SW480 (cell line): Measurements from ENCODE around the gene ACSF3.
"Not testable (repeated sequence)": the region's sequence is repeated elsewhere in the genome, so short reads cannot be mapped to it uniquely, and the experiment has no call there.

ENCODE experiments used
- DNase-seq: peaks from one replicate; pipeline ENCODE4 v3.0.0-alpha.2; 2016; ENCODE audit warnings: low spot score

ACSF3 gene

DNA sequence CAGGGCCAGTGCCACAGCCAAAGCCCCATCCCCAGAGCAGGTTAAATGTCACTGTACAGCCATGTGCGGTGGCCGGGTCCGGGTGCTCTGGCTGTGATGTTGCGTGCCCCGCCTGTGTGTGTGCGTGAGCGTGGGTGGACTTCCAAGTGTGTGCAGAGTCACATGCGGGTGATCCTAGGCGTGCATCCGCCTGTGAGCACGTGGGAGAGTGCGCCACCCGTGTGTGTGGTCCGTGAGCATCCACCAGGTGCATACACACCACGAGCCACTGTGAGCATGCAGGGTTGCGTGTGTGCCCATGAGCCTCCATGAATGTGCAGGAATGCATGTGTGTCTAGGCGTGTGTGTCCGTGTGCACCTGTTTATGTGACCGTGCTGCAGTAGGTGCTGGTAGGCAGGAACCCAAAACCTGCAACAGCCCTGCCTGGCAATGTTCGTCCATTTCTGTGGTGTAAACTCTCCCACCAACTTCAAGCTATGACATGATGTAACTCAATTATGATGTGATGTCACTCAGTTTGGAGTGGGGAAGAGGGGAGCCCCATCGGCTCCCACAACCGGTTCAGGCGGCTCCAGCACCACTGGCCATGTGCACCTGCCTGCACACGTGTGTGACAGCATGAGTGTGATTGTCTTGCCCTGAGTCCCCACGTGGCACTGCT is 37.6 kb upstream of the ACSF3 start:
- no peak for DNase-seq

DNA sequence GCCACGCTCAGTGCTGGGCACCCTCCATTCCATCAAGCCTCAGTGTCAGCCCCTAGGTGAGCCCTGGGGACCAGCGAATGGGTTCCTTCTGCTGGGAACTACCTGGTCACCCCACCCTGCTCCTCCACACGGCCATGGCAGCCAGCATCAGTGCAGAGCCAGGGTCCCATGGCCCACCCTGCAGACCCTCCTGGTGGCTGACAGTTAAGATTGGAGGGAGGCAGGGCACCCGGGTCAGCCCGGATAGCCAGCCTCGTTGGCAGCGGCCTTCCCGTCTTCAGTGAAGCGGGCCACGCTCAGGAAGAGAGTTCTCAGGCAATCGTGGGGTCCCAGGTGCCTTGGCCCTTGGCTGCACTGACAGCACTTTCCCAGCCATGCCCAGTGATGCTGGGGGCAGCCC is 37.1 kb upstream of the ACSF3 start:
- DNase-seq = no peak

DNA sequence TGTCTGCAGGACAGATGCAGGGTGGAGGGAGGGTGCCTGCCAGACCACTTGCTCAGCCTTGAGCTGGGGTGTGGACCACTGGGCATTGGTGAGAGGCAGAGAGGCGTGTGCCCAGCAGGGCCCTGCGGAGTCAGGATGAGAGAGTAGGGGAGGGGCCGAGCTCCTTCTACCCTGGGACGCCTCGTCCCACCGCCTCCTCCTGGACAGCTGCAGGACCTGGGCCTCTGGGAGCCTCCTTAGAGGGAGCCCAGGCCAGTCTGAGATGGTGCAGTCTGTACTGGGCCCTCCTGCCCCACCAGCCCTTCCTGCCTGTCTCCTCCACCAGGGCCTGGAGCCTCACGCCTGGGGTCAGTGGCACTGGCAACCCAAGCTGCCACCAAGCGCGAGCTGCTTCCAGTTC is 35.9 kb upstream of the ACSF3 start:
- DNase-seq = no peak

DNA sequence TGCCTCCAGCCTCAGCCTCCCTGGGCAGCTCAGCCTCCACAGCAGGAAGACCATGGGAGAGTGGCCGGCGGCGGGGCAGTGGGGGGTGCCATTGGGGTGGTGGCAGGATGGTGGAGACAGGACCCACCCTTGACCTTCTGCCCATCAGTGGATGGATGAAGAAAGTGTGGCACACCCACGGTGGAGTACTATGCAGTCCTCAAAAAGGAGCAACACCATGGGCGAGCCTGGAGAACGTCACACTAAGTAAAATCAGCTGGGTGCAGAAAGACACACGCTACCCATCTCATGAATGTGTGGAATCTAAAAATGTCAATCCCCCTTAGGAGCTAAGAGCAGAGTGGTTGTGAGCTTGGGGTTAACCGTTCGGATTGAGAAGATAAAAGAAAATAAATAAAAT is 34.8 kb upstream of the ACSF3 start:
- DNase-seq = no peak

DNA sequence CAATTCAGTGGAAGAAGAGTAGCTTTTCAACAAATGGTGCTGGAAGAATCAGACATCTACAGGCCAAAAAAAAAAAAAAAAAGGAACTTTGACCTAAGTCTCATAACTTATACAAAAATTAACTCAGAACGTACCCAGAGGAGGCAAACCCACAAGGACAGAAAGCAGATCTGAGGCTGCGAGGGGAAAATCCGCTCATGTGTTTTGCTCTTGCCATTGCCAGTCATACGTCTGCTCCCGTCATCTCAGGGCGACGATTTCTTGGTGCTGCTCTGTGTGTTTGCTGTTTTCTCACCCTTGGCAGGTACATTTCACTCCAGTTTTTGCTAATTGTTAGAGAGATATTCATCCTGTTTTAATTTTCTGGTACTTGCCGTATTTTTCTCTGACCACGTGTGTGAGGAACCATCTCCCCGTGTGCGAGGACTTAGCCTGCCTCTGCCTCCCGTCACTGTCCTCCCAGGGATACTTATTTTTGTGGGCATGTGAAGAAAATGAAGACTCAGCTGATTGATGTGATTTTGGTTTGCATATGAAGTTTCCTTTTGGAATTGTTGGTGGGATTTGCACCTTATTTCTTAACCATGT is 33.4 kb upstream of the ACSF3 start:
- DNase-seq = no peak

DNA sequence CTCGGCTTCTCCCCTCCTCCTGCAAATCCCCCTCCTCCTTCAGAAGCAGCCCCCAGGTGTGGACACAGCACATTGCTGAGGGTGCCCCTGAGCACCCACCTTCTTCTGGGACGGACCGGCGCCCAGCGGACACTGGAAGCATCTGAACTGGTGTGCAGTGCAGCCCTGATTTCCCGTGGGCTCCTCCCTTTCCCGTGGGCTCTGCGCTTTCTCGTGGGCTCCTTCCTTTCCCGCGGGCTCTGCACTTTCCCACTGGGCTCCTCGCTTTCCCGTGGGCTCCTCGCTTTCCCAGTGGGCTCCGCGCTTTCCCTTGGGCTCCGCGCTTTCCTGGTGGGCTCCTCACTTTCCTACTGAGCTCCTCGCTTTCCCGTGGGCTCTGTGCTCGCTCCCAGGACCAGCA is 32.6 kb upstream of the ACSF3 start:
- no peak for DNase-seq

DNA sequence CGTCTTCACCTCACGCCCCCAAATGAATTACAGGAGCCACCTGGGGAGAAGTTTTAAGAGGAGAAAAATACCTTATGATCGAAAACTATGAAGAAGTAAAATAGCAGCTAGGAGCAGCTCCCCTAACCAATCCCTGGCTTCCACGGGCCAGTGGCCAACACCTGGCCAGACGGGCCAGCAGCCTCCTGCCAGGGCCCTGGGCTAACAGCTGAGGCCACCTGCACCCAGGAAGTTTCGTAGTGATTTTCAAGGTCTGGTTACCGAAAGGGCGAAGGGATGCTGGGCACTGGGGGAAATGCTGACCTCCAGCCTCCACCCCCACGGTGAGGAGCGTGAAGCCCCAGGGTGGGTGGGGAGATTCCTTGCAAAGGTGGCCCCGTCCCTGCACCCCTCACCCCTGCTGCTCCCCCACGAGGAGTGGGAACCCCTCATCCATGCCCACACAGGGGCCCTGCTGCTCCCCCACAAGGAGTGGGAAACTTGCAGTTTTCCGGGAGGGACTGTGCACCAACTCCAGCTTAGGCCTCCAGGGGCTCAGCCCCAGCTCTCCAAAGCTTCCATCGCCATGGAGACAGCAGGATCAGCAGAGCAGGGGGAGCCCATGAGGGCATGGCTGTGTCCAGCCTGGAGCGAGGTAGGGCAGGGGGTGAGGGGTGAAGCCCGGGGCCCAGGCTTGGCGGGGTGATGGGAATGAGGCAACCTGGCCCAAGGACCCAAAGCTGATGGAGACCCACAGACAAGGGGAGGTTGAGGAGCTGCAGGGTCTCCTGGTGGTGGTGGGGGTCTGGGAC is 31.9 kb upstream of the ACSF3 start:
- no peak for DNase-seq

DNA sequence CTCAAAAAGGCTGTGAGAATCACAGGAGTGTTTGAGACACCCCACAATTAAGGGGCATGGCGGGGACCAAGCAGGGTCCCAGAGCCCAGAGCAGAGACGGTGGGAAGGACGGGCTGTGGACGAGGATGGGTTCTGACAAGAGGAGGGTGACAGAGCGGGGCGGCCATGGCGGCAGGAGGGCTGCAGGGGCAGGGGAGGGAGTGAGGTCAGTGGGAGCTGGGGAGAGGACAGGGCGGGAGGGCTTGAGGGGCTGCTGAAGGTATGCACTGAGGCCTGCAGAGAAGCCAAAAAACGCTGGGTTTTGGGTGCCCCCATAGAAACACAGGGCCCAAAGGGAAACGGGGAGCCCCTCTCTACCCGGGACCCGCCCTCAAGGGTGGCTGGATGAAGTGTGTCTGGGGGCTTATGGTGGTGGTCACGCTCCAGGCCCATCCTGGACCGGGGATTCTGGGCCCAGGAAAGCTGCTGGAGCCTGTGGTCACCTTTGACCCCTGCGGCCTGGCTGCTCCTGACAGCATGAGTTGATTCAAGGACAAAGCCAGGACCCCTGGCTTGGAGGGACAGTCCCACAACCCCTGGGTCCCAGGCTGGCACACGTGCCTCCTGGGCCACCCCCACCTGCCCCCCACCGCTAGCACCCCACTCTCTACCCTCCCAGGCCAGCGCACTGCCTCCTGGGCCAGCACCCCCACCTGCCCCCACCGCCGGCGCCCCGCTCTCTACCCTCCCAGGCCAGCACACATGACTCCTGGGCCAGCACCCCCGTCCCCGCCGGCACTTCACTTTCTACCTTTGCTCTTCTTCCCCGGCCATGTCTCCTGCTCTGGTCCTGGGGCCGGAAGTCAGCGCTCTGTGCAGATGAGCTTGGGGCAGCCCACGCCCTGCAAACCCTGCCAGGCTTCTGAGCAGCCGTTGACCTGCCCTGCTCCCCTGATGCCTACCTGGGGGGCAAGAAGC is 31.0 kb upstream of the ACSF3 start:
- DNase-seq = no peak

DNA sequence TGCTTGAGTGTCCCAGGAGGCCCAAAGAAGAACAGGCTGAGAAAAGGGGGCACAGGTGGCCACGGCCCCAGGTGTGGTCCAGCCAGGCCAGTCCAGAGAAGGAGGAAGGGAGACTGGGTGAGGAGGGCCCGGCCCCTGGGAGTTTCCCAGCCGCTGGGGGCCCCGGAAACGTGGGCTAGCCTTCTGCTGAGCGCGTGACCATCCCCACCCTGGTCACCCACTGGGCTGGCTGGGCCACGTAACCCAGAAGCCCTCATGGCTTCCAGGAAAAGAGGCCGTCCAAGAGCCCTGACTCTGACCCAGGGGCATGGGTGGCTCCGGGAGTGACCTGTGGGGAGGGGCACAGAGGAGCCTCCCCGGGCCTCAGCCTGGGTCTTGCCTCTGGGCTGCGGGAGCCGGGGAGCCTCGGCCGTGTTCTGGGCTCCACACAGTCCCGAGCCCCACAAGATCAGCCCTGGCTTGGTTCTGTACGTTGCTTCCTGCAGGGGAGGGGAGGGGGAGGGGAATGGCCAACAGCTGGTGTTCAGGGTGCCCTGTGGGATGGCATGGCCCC is 29.8 kb upstream of the ACSF3 start:
- DNase-seq = no peak

DNA sequence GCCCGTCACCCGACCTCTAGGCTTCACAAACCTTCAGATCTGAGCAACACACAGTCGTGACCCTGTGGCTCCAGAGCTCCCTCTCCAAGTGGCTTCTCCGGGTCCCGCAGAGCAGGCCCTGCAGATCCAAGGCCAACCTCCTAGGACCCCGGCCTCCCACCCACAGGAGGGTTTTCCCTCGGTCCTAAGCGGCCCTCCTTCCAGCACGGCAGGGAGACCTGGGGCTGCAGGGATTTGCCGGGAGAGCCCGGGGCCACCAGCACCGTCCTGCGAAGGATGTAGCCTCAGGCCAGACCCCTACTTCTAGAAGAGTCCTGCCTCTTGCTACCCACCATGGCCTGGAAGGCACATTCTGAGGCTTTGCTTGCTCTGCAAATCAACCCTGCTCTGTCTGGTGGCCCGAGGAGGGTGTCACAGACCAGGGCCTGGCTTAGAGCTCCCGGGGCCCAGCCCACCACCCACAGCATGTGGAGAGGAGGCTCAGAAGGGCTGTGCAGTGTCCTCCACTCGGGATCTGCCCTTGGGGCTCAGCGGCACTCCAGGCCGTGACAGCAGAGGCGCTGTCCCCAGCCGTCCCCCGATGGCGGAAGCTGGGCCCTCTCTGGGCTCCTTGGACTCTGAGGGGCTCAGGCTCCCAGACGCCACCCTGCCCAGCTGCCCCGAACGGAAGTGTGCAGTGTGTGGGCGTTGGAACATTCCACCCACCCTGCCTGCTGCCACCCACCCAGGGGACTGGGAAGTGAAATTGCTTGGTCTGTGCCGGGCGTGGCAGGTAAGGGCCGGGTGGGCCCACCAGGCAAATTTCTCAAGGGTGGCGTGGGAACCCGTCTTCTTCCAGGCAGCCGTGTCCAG is 28.8 kb upstream of the ACSF3 start:
- DNase-seq = no peak

DNA sequence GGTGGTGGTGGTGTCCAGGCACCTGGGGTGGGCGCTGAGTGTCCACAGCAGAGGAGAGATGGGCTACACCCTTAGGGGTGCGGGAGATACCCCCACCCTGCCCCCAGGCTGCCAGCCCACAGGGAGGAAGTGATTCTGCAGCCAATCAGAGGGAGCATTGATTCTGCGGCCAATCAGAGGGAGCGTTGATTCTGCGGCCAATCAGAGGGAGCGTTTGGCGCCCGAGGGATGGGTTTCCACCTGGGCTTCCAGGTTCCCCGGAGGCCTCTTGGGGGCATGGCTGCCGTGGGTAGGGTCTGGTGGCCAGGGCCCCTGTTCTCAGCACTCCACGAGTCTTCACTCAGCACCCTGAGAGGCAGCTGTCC is 28.2 kb upstream of the ACSF3 start:
- DNase-seq = no peak

DNA sequence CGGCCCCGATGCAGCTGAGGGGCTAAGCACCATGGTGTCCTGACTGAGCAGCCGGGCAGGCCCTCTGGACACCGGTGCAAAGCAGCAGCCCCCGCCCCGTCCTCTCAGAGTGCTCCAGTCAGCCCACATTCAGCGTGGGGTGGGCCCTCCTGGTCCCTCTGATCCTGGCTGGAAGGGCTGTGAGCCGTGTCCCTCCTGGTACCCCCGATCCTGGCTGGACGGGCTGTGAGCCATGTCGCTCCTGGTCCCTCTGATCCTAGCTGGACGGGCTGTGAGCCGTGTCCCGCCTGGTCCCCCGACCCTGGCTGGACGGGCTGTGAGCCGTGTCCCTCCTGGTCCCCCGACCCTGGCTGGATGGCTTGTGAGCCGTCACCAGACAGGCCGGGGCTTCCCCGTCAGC is 26.9 kb upstream of the ACSF3 start:
- DNase-seq = no peak

DNA sequence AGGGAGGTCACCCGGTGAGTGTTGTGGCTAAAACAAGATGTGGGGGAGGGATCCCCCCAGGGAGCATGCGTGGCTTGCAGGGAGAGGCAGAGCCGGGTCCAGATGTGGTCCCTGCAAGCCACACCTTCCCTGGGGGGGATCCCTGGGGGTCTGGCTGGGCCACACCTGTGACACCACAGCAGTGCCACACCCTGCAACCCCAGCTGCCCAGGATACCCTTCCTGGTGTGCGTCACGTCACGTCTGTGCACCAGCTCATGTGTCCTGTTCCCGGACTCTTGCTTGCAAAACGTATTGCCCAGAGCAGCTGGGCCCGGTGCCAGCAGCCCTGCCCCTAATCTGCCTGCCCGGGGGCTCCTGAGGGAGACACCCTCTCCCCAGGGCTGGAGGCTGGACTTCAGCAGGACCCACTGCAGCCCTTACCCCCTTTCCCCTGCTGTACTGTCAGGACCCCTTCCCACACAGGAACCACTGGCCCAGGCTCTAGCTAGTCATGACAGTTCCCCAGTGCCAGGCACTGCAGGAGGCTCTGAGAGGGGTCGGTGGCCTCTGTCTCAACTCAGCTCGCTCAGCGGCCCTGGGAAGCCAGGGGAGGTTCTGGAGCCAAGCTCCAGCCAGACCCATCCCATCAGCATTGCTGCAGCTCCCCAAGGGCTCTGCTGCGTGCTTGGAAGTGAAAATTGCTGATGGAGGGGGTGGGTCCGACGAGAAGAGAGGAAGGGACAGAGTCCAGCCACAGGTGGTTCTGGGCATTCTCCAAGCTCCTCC is 25.8 kb upstream of the ACSF3 start:
- no peak for DNase-seq

DNA sequence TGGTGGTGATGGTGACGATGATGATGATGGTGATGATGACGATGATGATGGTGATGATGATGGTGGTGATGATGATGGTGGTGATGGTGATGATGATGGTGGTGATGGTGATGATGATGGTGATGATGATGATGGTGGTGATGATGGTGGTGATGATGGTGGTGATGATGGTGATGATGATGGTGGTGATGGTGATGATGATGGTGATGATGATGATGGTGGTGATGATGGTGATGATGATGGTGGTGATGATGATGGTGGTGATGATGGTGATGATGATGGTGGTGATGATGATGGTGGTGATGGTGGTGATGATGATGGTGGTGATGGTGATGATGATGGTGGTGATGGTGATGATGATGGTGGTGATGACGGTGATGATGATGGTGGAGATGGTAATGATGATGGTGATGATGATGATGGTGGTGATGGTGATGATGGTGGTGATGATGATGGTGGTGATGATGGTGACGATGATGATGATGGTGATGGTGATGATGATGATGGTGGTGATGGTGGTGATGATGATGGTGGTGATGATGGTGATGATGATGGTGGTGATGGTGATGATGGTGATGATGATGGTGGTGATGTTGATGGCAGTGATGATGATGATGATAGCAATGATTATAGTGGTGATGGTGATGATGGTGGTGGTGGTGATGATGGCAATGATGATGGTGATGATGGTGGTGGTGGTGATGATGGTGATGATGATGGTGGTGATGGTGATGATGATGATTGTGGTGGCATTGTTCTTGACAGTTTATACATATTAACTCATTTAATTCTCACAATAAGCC is 24.6 kb upstream of the ACSF3 start:
- not testable (repeated sequence) for DNase-seq

DNA sequence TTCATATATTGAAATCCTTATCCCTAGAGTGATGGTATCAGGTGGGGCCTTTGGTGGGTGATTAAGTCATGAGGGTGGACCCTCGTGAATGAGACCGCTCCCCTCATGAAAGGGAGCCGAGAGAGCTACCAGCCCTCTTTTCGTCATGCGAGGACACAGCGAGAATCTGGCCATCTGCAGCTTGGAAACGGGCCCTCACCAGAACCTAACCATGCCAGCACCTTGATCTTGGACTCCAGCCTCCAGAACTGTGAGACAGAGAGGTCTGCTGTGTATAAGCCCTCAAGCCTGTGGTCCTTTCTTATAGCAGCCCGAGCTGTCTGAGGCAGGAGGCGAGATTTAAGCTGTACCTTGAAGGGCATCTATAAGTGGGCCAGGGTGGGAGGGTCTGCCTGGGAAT is 23.7 kb upstream of the ACSF3 start:
- DNase-seq = no peak

DNA sequence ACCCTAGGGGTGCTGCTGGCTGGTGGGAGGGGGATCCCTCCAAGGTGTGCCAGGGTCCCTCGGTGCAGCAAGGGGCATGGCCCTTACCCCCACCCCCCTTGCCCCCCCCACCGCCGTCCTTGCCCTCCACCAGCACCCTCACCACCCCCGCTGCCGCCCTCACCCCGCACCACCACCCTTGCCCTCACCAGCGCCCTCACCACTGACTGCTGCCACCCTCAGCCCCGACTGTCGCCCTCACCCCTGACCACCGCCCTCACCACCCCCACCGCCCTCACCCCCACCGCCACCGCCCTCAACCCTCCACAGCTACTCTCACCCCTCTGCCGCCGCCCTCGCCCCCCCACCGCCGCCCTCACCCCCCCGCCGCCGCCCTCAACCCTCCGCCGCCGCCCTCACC is 23.1 kb upstream of the ACSF3 start:
- no peak for DNase-seq

DNA sequence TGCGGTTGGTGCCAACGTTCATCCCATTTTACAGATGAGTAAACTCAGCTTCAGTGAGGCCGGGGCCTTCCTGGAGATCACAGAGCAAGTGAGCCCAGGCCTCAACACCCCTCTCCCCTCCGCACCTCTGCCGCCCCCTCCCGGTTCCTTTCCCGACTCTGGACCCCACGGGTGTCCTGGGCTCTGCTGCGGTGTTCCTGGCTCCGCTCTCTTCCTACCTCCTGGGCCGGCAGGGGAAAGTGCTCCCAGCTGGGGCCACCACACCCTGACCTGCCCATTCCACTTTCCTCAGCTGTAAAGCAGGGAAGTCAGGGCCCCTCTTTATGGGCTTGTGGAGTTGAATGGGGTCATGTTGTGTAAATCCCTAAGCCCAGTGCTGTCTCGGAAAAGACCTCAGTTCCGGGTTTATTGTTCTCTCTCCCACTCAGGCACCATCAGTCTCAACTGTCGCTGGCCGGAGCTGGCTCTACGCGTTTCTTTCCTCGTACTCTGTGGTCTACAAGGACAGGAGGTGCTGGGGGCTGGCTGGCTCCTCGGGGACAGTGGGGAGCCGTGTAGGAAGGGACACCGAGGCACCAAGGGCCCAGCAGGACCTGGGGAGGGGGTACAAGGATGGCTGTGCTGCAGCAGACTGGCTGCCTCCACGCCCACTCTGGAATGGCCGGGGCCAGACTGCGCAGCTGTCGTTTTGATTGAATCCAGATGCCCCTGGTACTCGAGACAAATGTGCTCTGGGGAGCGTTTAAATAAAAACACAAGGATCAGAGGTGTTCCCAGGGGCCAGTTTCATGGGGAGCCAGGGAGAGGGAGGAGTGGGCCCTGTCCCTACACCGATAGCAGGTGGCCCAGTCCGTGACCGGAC is 21.7 kb upstream of the ACSF3 start:
- DNase-seq = no peak

DNA sequence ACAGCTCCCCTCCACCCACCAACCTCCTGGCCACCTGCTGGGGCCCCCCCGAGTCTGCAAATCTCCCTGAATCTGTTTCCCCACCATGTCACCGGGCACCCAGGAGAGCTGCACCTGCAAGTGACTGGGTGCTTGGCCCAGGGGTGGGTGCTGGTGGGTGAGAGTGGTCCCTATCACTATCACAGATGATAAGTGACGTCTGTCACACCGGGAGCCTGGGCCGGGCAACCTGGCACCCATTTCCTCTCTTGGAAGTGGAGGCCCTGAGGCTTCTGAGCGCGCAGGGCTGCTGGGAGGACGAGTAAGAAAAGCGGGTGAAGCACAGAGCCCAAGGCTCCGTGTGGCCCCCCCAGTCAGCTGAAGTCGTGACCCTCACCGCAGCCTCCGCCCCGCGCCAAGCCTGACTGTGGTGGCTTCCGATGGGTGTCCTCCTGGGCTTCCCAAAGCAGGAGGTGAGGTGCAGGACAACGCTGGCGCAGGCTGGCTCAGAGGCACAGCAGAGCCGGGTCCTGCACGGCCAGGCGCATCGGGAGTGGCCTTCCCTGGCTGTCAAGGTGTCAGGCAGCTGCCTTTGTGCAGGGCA is 21.0 kb upstream of the ACSF3 start:
- DNase-seq = no peak
